ENCODE measurements around the gene KCNK3. TPM values are rescaled to one million over a fixed set of nuclear protein-coding genes. Genes with fewer than 3 reads are reported as not detected.

Gene KCNK3
- total RNA-seq, 2 experiments from 2014 or later: not detected

DNA sequence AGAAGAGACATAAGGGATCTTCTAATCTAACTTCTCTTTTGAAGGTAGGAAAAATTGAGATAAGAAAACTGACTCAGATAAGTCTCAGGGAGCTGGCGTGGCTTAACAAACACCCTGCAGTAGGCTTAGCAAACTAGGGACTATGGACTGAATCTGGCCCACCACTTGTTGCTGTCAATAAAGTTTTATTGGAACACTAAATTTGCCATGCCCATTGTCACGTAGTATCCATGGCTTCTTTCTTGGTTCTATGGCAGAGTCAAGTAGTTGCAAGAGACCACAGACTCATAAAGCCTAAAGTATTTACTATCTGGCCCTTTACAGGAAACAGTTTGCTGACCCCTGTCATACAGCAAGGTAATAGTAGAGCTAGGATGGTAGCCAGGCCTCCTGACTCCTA, 24.2 kb downstream of the KCNK3 start:
- Mint-ChIP-seq H3K27ac (no peak overlapping the region), H3K4me3 (no peak overlapping the region), H3K4me1 (ENCODE audit: low read depth) (no peaks in the 10 kb centered on the region), H3K27me3 (no peaks in the 10 kb centered on the region), H3K9me3 (no peaks in the 10 kb centered on the region), H3K36me3 (ENCODE audit: low read depth) (no peaks in the 10 kb centered on the region)
- ATAC-seq (no peak), DNase-seq (no peak)
- POLR2A ChIA-PET: no interaction called here
- intact Hi-C loops (cut with micrococcal nuclease): no loop called here
- CTCF ChIA-PET: no interaction called here
- TF ChIP-seq, protein P1, sequence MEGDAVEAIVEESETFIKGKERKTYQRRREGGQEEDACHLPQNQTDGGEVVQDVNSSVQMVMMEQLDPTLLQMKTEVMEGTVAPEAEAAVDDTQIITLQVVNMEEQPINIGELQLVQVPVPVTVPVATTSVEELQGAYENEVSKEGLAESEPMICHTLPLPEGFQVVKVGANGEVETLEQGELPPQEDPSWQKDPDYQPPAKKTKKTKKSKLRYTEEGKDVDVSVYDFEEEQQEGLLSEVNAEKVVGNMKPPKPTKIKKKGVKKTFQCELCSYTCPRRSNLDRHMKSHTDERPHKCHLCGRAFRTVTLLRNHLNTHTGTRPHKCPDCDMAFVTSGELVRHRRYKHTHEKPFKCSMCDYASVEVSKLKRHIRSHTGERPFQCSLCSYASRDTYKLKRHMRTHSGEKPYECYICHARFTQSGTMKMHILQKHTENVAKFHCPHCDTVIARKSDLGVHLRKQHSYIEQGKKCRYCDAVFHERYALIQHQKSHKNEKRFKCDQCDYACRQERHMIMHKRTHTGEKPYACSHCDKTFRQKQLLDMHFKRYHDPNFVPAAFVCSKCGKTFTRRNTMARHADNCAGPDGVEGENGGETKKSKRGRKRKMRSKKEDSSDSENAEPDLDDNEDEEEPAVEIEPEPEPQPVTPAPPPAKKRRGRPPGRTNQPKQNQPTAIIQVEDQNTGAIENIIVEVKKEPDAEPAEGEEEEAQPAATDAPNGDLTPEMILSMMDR (IDR thresholded peaks at IDR 0.05): no peak

DNA sequence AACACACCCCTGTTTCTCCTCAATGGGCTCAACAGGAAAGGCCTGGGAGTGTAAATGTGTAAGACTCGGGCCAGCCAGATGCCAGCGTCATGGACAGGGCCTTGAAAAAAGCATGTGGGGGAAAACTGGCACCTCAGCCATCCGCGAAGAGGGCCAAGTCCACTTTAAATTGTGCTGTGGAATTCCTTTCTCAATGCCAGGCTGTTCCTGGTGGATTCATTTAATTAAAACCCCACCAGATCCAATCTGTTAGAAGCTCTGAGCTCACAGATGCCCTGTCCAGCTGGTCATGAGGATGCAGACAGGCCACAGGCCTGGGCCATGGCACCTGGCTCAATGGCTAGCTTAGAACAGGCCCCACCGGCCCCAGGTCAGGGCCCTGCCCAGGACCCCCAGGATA, 24.8 kb downstream of the KCNK3 start:
- Mint-ChIP-seq H3K27me3 (no peaks in the 10 kb centered on the region), H3K4me3 (no peak overlapping the region), H3K4me1 (ENCODE audit: low read depth) (no peaks in the 10 kb centered on the region), H3K36me3 (ENCODE audit: low read depth) (no peaks in the 10 kb centered on the region), H3K9me3 (no peaks in the 10 kb centered on the region), H3K27ac (no peak overlapping the region)
- ATAC-seq (no peak), DNase-seq (no peak)
- intact Hi-C loops (cut with micrococcal nuclease): no loop called here
- POLR2A ChIA-PET: no interaction called here
- CTCF ChIA-PET: no interaction called here
- TF ChIP-seq, protein P1 (IDR thresholded peaks at IDR 0.05): no peak

DNA sequence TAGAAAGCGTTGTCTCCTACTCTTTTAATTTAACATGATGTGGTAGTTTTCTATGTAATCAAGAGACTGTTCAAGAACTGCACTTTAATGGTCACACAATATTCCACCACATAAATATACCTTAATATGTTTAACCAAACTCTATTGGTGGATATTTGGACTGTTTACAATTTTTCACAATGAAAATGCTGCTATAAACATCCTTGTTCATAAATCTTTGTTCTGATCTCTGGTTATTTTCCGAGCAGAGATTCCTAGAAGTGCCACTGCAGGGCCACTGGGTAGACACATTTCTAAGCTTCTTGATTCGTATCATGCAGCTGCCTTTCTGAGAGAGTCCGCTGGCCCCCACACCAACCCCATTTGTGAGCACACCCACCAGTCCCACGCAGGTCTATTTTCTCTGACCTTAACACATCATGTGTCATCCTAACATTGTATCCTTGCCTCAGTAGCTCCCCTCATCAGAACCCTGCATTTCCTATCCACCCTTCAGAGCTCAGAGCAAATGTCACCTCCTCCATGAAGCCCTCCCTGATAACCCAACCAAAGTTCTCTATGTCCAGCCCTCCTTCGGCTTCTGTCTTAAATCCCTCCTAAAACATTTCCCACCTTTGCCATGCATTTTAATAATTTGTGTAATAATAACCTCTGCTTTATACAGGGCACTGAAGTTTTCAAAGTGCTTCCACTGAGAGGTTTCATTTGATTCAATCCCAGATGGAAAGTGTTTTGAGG, 26.6 kb downstream of the KCNK3 start:
- CTCF ChIA-PET: interaction anchor here (0.8 kb wide), 1 partner anchor 114 kb away, joined by 3 read pairs; no protein-coding TSS in a partner anchor
- TF ChIP-seq, protein P1 (IDR thresholded peaks at IDR 0.05): no peak
- Mint-ChIP-seq H3K4me3 (no peak overlapping the region), H3K27ac (no peak overlapping the region), H3K27me3 (no peaks in the 10 kb centered on the region), H3K36me3 (ENCODE audit: low read depth) (no peaks in the 10 kb centered on the region), H3K9me3 (no peaks in the 10 kb centered on the region), H3K4me1 (ENCODE audit: low read depth) (no peaks in the 10 kb centered on the region)
- no peak for ATAC-seq
- no peak for DNase-seq
- POLR2A ChIA-PET: no interaction called here
- intact Hi-C loops (cut with micrococcal nuclease): no loop called here

DNA sequence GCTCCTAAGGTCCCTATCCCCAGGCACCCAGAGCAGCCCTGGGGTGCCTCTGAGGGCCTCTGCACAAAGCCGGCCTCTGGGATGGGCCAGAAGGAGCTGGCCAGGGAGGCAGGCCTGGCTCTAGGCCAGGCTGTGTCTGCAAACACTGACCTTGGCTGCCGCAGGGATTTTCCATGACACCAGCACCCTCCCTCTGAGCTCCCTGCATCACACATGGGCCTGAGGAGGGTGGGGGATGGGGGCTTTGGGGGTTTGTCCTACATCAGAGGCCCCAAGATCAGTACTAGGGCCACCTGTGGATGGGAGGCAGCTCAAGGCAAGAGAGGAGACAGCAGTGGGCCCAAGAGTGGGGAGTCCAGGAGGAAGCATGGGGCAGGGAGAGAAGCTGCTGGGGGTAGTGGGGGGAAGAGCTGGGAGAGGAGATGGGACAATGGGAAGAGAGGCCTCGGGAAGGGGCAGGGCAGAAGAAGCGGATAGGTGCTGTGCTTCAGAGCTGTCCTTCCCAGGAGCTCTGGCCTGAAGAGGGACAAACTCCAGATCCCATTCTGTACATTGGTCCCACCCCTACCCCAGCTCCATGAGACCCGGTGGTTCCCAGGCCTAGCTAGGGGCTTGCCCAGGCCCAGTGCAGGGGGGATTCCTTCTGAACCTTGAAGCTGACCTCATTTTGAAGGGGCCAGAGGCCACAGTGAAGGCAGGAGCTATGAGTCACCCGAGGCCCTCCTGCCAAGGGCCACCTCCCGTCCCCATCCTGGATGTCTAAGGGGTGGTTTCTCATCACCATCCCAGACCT, 28.0 kb downstream of the KCNK3 start:
- no peak overlapping the region for H3K27ac Mint-ChIP-seq
- ChIA-PET POLR2A (interaction anchor here (0.5 kb wide), 1 partner anchor 285 kb away, joined by 5 read pairs; no protein-coding TSS in a partner anchor), CTCF (interaction anchor here (1.1 to 1.6 kb wide), 2 partner anchors 115 to 142 kb away, joined by 4 to 5 read pairs; no protein-coding TSS in a partner anchor)
- intact Hi-C loops (cut with micrococcal nuclease): no loop called here
- H3K4me3 Mint-ChIP-seq: no peak overlapping the region
- DNase-seq: no peak
- ATAC-seq: no peak
- no peaks in the 10 kb centered on the region for H3K4me1 Mint-ChIP-seq (ENCODE audit: low read depth)
- no peaks in the 10 kb centered on the region for H3K36me3 Mint-ChIP-seq (ENCODE audit: low read depth)
- H3K27me3 Mint-ChIP-seq: no peaks in the 10 kb centered on the region
- TF ChIP-seq, protein P1 (IDR thresholded peaks at IDR 0.05): no peak
- H3K9me3 Mint-ChIP-seq: no peaks in the 10 kb centered on the region
